HEK293T (cell line): ENCODE data around the gene ADCY2.

Experiments
- BHLHE40 ChIP-seq: fragments of 450-650 bp; IDR thresholded peaks from 2 replicates; pipeline ENCODE4 v1.6.1; 2016; ENCODE audit warnings: mild to moderate bottlenecking, moderate library complexity, borderline replicate concordance
- ELF4 ChIP-seq: fragments of 450-650 bp; IDR thresholded peaks from 2 replicates; pipeline ENCODE4 v1.6.1; 2017; ENCODE audit warnings: antibody characterized with exemption
- FOXA1 ChIP-seq: fragments of 450-650 bp; IDR thresholded peaks from 2 replicates; pipeline ENCODE4 v1.6.1; 2016; ENCODE audit warnings: mild to moderate bottlenecking
- FOXK2 ChIP-seq: fragments of 450-650 bp; IDR thresholded peaks from 2 replicates; pipeline ENCODE4 v1.6.1; 2016; ENCODE audit warnings: mild to moderate bottlenecking
- HDGF ChIP-seq: fragments of 450-650 bp; IDR thresholded peaks from 2 replicates; pipeline ENCODE4 v1.6.1; 2017; ENCODE audit warnings: antibody characterized with exemption, borderline replicate concordance
- L3MBTL2 ChIP-seq: fragments of 450-650 bp; conservative IDR thresholded peaks from 2 replicates; pipeline ENCODE4 v1.6.1; 2016; ENCODE audit warnings: mild to moderate bottlenecking

- TF ChIP-seq FOXA1 (no peak), ELF4 (no peak), FOXK2 (no peak), BHLHE40 (no peak), HDGF (no peak), L3MBTL2 (no peak)
Observed at GRCh38 chr5:7375457-7375856, 20.5 kb upstream of the ADCY2 start.
